ENCODE results near the gene RRP12. TPM values are rescaled to one million over a fixed set of nuclear protein-coding genes. Genes with fewer than 3 reads are reported as not detected.
A peak's percentile ranks its signal among the peaks of the same experiment; 100 is the strongest.
"Not testable (repeated sequence)": the region's sequence is repeated elsewhere in the genome, so short reads cannot be mapped to it uniquely, and the experiment has no call there.

The RRP12 gene
- total and polyA plus RNA-seq, 2 experiments from 2014 or later, result 14.9 to 16.2 TPM

- peak; percentile 34 to 36 for DNase-seq (ENCODE audit: low read depth in 1 of 2, low spot score in 1 of 2)
- Histone ChIP-seq H3K4me3 (no peak overlapping the region), H3K9me3 (ENCODE audit: low read depth) (no peaks in the 10 kb centered on the region), H3K36me3 (no peaks in the 10 kb centered on the region), H3K4me1 (ENCODE audit: low read depth) (no peaks in the 10 kb centered on the region), H3K27me3 (no peaks in the 10 kb centered on the region), H3K27ac (no peak overlapping the region)
- TF ChIP-seq CTCF (IDR thresholded peaks at IDR 0.05; ENCODE audit: low read depth, low read length), result peak; percentile 50
Observed at GRCh38 chr10:97355571-97355975, 45.6 kb downstream of the RRP12 start.

- TF ChIP-seq CTCF (IDR thresholded peaks at IDR 0.05; ENCODE audit: low read depth, low read length), result no peak
- no peaks in the 10 kb centered on the region for H3K27me3 ChIP-seq
- H3K36me3 ChIP-seq, result no peaks in the 10 kb centered on the region
- H3K27ac ChIP-seq, result no peak overlapping the region
- no peak overlapping the region for H3K4me3 ChIP-seq
- no peaks in the 10 kb centered on the region for H3K9me3 ChIP-seq (ENCODE audit: low read depth)
- H3K4me1 ChIP-seq (ENCODE audit: low read depth), result peaks cover 3% of the 10 kb centered on the region
- no peak for DNase-seq (ENCODE audit: low read depth in 1 of 2, low spot score in 1 of 2)
Observed at GRCh38 chr10:97353945-97354344, 47.2 kb downstream of the RRP12 start.

GRCh38 chr10:97349752-97350513 lies 51.2 kb downstream of the RRP12 start:
- Histone ChIP-seq H3K36me3 (no peaks in the 10 kb centered on the region), H3K27me3 (no peaks in the 10 kb centered on the region), H3K9me3 (ENCODE audit: low read depth) (no peaks in the 10 kb centered on the region), H3K4me3 (no peak overlapping the region), H3K4me1 (ENCODE audit: low read depth) (peaks cover 3% of the 10 kb centered on the region), H3K27ac (no peak overlapping the region)
- TF ChIP-seq CTCF (IDR thresholded peaks at IDR 0.05; ENCODE audit: low read depth, low read length), result no peak
- DNase-seq (ENCODE audit: low read depth in 1 of 2, low spot score in 1 of 2), result no peak

GRCh38 chr10:97347317-97347716 lies 53.8 kb downstream of the RRP12 start:
- no peaks in the 10 kb centered on the region for H3K9me3 ChIP-seq (ENCODE audit: low read depth)
- no peak for TF ChIP-seq CTCF (IDR thresholded peaks at IDR 0.05; ENCODE audit: low read depth, low read length)
- H3K36me3 ChIP-seq, result no peaks in the 10 kb centered on the region
- no peak overlapping the region for H3K27ac ChIP-seq
- H3K27me3 ChIP-seq, result no peaks in the 10 kb centered on the region
- DNase-seq (ENCODE audit: low read depth in 1 of 2, low spot score in 1 of 2), result no peak
- peaks cover 3% of the 10 kb centered on the region for H3K4me1 ChIP-seq (ENCODE audit: low read depth)
- no peak overlapping the region for H3K4me3 ChIP-seq

- not testable (repeated sequence) for H3K4me3 ChIP-seq; H3K9me3 ChIP-seq (ENCODE audit: low read depth); H3K4me1 ChIP-seq (ENCODE audit: low read depth); H3K27me3 ChIP-seq; H3K36me3 ChIP-seq; H3K27ac ChIP-seq; DNase-seq (ENCODE audit: low read depth in 1 of 2, low spot score in 1 of 2)
Observed at GRCh38 chr10:97343664-97344063, 57.5 kb downstream of the RRP12 start.

- TF ChIP-seq CTCF (IDR thresholded peaks at IDR 0.05; ENCODE audit: low read depth, low read length), result no peak
- H3K9me3 ChIP-seq (ENCODE audit: low read depth), result no peaks in the 10 kb centered on the region
- peaks cover 8% of the 10 kb centered on the region for H3K4me1 ChIP-seq (ENCODE audit: low read depth)
- no peaks in the 10 kb centered on the region for H3K27me3 ChIP-seq
- no peaks in the 10 kb centered on the region for H3K36me3 ChIP-seq
- no peak overlapping the region for H3K27ac ChIP-seq
- no peak overlapping the region for H3K4me3 ChIP-seq
- no peak for DNase-seq (ENCODE audit: low read depth in 1 of 2, low spot score in 1 of 2)
Observed at GRCh38 chr10:97341416-97341815, 59.7 kb downstream of the RRP12 start.
